HT-29 (cell line): Measurements from ENCODE around the gene SPATA6L. TPM values are rescaled to one million over a fixed set of nuclear protein-coding genes. Genes with fewer than 3 reads are reported as not detected.

Source experiments
- DNase-seq: peaks from one replicate; pipeline ENCODE4 v3.0.0-alpha.2; 2015; ENCODE audit warnings: low spot score
- total RNA-seq: library from RNA; depleted of rRNA; stranded (reverse); fragments of >200 nt; shearing (Covaris generic); gene quantifications from 2 replicates; pipeline ENCODE4 v1.2.3, GENCODE V29; 2014; rRNA removed

Gene SPATA6L
- total RNA-seq, 1 experiment from 2014 or later = 6.3 TPM

DNA sequence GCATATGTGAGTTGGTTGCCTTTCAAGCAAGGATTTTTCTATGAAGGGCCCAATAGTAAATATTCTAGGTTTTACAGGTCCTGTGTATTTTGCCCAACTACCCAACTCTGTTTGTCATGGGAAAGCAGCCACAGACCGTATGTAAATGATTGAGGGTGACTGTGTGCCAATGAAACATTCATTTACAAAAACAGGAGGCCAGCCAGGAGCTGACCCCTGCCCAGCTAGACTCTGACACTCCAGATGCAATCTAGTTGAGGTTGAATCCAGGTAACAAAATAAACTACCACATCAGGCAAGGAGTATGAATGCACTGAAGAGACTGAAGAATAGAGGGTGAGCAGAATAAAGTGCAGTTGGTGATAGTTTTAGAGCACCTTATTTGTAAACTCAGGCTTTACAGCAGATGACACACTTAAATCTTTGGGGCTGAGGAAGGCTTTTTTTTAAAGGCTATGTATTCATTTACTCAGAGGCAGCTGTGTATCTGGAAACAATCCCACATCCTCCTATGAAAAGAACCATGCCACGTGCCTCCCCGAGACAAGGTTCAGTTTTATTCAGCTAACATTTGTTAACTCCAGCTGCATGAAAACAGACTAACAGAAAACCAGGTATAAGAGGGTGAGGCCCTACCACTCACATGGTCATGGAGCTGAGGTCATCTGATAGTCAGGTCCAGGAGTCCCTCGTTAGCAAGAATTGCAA is 115.3 kb downstream of the SPATA6L start:
- DNase-seq = no peak

DNA sequence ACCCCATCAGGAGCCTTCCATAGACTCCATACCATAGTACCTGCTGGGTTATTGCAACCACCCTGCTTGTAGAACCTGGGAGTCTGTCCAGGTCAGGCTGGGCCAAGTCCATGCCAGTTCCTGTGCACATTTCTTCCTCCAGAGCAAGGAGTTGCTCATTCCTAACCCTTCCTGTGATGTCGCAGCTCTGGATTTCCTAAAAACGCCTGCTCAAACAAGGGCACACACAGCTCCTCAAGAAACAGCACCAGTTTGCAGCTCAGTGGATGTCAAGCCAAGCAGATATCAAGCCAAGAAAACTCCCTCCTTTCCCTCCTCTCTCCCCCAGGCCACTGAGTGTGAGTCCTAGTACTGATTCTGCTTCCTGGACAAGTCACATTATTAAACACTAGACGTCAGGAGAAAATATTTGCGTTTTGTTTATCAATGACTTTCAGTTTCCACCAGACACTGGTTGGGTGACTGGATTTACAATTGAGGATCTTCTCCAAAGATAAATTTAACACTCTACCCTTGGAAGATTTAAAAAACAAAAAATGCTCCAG is 116.5 kb downstream of the SPATA6L start:
- DNase-seq = no peak

DNA sequence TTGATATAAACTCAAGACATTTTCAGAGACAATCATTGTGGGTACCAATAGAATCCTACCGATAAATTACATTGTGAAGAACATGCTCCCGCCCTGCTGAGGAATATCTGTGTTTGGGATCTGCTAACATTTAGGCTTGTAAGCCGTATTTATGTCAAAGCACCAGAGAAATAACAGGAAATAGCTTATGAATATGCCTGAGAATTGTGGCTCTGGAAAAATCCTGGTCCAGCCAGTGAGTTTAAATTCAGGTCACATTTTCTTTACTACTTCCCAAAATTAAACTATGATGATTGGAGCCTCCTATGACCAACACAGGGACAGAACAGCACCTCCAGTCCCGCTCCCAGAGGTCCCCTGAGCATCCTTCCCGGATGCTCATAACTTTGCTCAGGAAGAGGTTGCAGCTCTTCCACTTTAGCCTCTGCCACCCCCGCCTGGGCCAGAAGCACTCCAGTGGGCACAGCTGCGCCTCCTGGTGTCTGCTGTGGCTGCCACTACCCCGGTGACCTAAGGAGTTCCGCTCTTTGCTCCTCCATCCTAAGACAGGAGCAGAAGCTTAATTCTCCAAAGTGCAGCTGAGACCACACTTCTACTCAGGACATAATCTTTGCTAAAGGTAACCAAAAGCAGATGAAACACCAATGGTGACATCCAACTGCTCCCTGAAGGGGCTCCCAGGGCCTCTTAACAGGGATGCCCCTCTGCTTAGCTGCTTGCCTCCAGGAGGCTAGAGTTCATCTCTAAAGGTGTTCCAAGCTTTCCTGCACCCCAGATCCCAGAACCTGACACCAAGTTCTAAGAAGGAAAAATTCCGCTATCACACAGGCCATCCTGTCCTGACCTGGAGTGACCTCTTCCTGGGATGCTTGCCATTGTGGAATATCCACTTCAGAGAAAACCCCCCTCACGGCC is 117.2 kb downstream of the SPATA6L start:
- peak; percentile 63 for DNase-seq

Other genes with a start within 250 kb of the SPATA6L start
- gene SLC1A1, start 176.0 kb downstream of the SPATA6L start, total RNA-seq = 39.4 and 40.7 TPM in 2 replicates
- gene PLPP6, start 4.2 kb downstream of the SPATA6L start, total RNA-seq = 12.7 and 13.5 TPM in 2 replicates
- 9.4 and 12.8 TPM in 2 replicates for gene CDC37L1, start 13.1 kb upstream of the SPATA6L start, total RNA-seq
- gene AK3, start 74.7 kb upstream of the SPATA6L start, total RNA-seq = 114 TPM in 2 replicates
- gene RCL1, start 126.5 kb upstream of the SPATA6L start, total RNA-seq = 35.1 and 51.7 TPM in 2 replicates